SK-N-SH (cell line): ENCODE data around the gene GPR25.

ENCODE experiments used
- CTCF ChIP-seq: fragments of 200-600 bp; sonication (generic); IDR thresholded peaks from 2 replicates; pipeline ENCODE4 v1.6.1; 2017; ENCODE audit warnings: antibody characterized with exemption, mild to moderate bottlenecking, moderate library complexity
- EP300 ChIP-seq, 2 experiments: IDR thresholded peaks; 2 replicates each; pipeline versions ENCODE4 v1.4.0 to v1.6.1; 2012; ENCODE audit warnings: borderline replicate concordance in 1 of 2, low read depth in 1 of 2, low read length in 1 of 2
- MAX ChIP-seq: IDR thresholded peaks from 2 replicates; pipeline ENCODE4 v1.4.0; 2012; ENCODE audit warnings: low read depth
- POLR2AphosphoS5 ChIP-seq: IDR thresholded peaks from 2 replicates; pipeline ENCODE4 v1.6.1; 2012; ENCODE audit warnings: low read depth, low read length

GRCh38 chr1:200867018-200867811 is 5.6 kb upstream of the GPR25 start:
- no peak for TF ChIP-seq POLR2AphosphoS5
- no peak for TF ChIP-seq EP300 (IDR thresholded peaks at IDR 0.05; ENCODE audit: borderline replicate concordance in 1 of 2, low read depth in 1 of 2, low read length in 1 of 2)
- TF ChIP-seq CTCF, result no peak
- no peak for TF ChIP-seq MAX
